SU-DHL-6 (cell line): ENCODE results near the gene TLCD5.

ENCODE experiments used
- H2AFZ ChIP-seq: fragments of 200-600 bp; sonication (generic); 2 replicates; pipeline ENCODE4 v1.6.1; 2014; ENCODE audit warnings: low read depth, mild to moderate bottlenecking, moderate library complexity, mixed read lengths, antibody characterized with exemption, low read length; ENCODE audit not compliant: severe bottlenecking
- H3F3A ChIP-seq: fragments of 200-600 bp; shearing (Covaris generic); 2 replicates; pipeline ENCODE4 v1.6.0; 2016; ENCODE audit warnings: antibody characterized with exemption, mild to moderate bottlenecking; ENCODE audit not compliant: insufficient read depth
- H3K27ac ChIP-seq: fragments of 200-600 bp; sonication (generic); 2 replicates; pipeline ENCODE4 v1.5.1; 2016; ENCODE audit warnings: low read depth, mild to moderate bottlenecking, low read length, moderate library complexity, mixed read lengths
- H3K27me3 ChIP-seq: fragments of 200-600 bp; sonication (generic), shearing (Covaris generic); 2 replicates; pipeline ENCODE4 v1.6.0; 2014; ENCODE audit warnings: mild to moderate bottlenecking, low read length
- H3K36me3 ChIP-seq: fragments of 200-600 bp; sonication (generic); 2 replicates; pipeline ENCODE4 v1.6.1; 2014; ENCODE audit warnings: mild to moderate bottlenecking, low read length, mixed read lengths
- H3K4me2 ChIP-seq: fragments of 300-600, 200-600 bp; shearing (Covaris generic), sonication (generic); 2 replicates; pipeline ENCODE4 v1.6.0; 2014; ENCODE audit warnings: low read length, low read depth, mild to moderate bottlenecking; ENCODE audit not compliant: poor library complexity, severe bottlenecking
- H3K4me3 ChIP-seq: fragments of 200-600 bp; sonication (generic); 2 replicates; pipeline ENCODE4 v1.5.1; 2014; ENCODE audit warnings: antibody characterized with exemption, low read length, mild to moderate bottlenecking, mixed read lengths; ENCODE audit not compliant: insufficient read depth, poor library complexity, severe bottlenecking
- H3K79me2 ChIP-seq: fragments of 200-600 bp; sonication (generic); 2 replicates; pipeline ENCODE4 v1.6.1; 2014; ENCODE audit warnings: mild to moderate bottlenecking, low read length, moderate library complexity; ENCODE audit not compliant: insufficient read depth
- H3K9ac ChIP-seq: fragments of 200-600 bp; sonication (generic); 2 replicates; pipeline ENCODE4 v1.7.0; 2014; ENCODE audit warnings: mild to moderate bottlenecking, low read length
- H3K9me2 ChIP-seq: fragments of 200-600 bp; sonication (generic); replicated peaks from 2 replicates; pipeline ENCODE4 v1.6.1; 2014; ENCODE audit warnings: low read length; ENCODE audit not compliant: insufficient read depth
- H3K9me3 ChIP-seq: fragments of 200-600 bp; sonication (generic); 2 replicates; pipeline ENCODE4 v1.6.1; 2014; ENCODE audit warnings: low read length, mixed read lengths; ENCODE audit not compliant: insufficient read depth
- H4K20me1 ChIP-seq: fragments of 200-600 bp; sonication (generic); 2 replicates; pipeline ENCODE4 v1.6.1; 2014; ENCODE audit warnings: low read depth, mild to moderate bottlenecking, antibody characterized with exemption, low read length, moderate library complexity, mixed read lengths
- CTCF ChIP-seq: fragments of 200-600 bp; sonication (generic); IDR thresholded peaks from one replicate; pipeline ENCODE4 v1.5.1; 2017; ENCODE audit warnings: antibody characterized with exemption, mild to moderate bottlenecking, low read length, moderate library complexity; ENCODE audit not compliant: insufficient read depth, poor library complexity, severe bottlenecking
- EZH2phosphoT487 ChIP-seq: fragments of 200-600 bp; sonication (generic), shearing (Covaris generic); conservative IDR thresholded peaks from 2 replicates; pipeline ENCODE4 v1.6.1; 2018; ENCODE audit warnings: mild to moderate bottlenecking, antibody characterized with exemption, low read length, moderate library complexity, mixed read lengths

The TLCD5 gene

GRCh38 chr11:120337355-120338106 lies 12.4 kb downstream of the TLCD5 start:
- Histone ChIP-seq H3K4me3 (peak overlapping the region; percentile 88), H3K79me2 (no peaks in the 10 kb centered on the region), H3K27ac (no peak overlapping the region), H2AFZ (no peak overlapping the region), H3K9me2 (no peaks in the 10 kb centered on the region), H3K27me3 (no peaks in the 10 kb centered on the region), H3K9me3 (no peaks in the 10 kb centered on the region), H3K9ac (peak overlapping the region; percentile 70), H3F3A (peaks cover 16% of the 10 kb centered on the region), H4K20me1 (peaks cover 35% of the 10 kb centered on the region), H3K36me3 (no peaks in the 10 kb centered on the region), H3K4me2 (peak overlapping the region; percentile 96)
- TF ChIP-seq EZH2phosphoT487 (no peak), CTCF (no peak)

GRCh38 chr11:120338107-120338933 lies 13.2 kb downstream of the TLCD5 start:
- Histone ChIP-seq H4K20me1 (peaks cover 43% of the 10 kb centered on the region), H2AFZ (no peak overlapping the region), H3K4me3 (no peak overlapping the region), H3K27me3 (no peaks in the 10 kb centered on the region), H3K27ac (no peak overlapping the region), H3K4me2 (peak overlapping the region; percentile 96), H3K36me3 (no peaks in the 10 kb centered on the region), H3K9ac (no peak overlapping the region), H3K9me3 (no peaks in the 10 kb centered on the region), H3K79me2 (no peaks in the 10 kb centered on the region), H3K9me2 (no peaks in the 10 kb centered on the region), H3F3A (peaks cover 16% of the 10 kb centered on the region)
- TF ChIP-seq EZH2phosphoT487, result no peak
- TF ChIP-seq CTCF, result no peak

GRCh38 chr11:120339394-120339890 lies 14.3 kb downstream of the TLCD5 start:
- H3K27ac ChIP-seq, result no peak overlapping the region
- H3K9me2 ChIP-seq, result no peaks in the 10 kb centered on the region
- H3K4me2 ChIP-seq, result peak overlapping the region; percentile 3
- H3K9me3 ChIP-seq, result no peaks in the 10 kb centered on the region
- peaks cover 16% of the 10 kb centered on the region for H3F3A ChIP-seq
- TF ChIP-seq EZH2phosphoT487, result no peak
- no peak for TF ChIP-seq CTCF
- no peak overlapping the region for H2AFZ ChIP-seq
- no peaks in the 10 kb centered on the region for H3K79me2 ChIP-seq
- H3K36me3 ChIP-seq, result no peaks in the 10 kb centered on the region
- peaks cover 46% of the 10 kb centered on the region for H4K20me1 ChIP-seq
- no peaks in the 10 kb centered on the region for H3K27me3 ChIP-seq
- H3K4me3 ChIP-seq, result no peak overlapping the region
- no peak overlapping the region for H3K9ac ChIP-seq
